ENCODE measurements around the gene BRICD5. TPM values are rescaled to one million over a fixed set of nuclear protein-coding genes. Genes with fewer than 3 reads are reported as not detected.

Gene BRICD5
- polyA plus RNA-seq, 4 donors = 3.5 to 11.6 (median 8.2) TPM

DNA sequence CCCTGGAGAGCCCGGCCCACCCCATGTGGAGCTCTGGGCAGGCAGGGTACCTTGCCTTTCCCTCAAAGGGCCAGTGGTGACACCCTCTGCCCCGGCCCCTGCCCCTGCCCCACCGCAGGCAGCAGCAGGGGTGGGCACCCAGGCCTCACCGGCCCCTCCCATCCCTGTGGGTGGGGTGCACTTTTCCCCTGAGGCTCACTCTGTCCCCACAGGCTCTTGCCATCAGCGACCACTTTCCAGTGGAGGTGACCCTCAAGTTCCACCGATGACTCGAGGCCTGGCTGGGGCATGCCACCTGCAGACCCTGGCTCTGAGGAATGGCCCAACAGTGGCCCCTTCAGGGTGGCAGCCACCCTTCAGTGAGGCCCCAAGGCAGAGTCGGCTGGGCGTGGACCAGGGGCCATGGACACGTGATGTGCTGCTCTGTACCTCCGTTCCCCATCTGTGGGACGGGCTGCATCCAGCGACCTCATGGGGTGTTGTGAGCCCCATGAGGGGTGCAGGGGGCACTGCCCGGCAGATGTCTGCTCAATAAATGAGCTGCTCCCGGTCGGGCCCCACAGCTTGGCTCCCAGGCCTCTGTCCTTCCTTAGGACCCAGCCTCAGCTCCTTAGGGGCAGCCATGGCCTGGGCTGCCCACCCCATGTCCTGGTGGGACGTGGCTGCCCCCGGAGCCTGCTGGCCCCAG, 27.6 kb upstream of the BRICD5 start:
- no peak for DNase-seq (ENCODE audit: low read depth in 4 of 4, low spot score in 2 of 4)

GRCh38 chr16:2237493-2238149, 27.0 kb upstream of the BRICD5 start:
- DNase-seq (ENCODE audit: low read depth in 4 of 4, low spot score in 2 of 4) = no peak

DNA sequence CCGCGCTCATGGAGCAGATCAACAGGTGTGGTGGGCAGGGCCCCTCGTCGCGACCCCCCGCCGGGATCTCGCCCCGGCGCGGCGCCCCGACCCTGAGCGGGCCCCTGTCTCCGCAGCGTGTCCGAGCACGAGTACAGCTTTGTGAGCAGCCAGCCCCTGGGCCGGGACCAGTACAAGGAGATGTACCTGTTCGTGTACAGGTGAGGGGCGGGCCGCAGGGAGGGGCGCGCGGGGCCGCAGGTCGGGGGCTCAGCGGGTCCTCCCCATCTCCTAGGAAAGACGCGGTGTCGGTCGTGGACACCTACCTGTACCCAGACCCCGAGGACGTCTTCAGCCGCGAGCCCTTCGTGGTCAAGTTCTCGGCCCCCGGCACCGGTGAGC, 26.4 kb upstream of the BRICD5 start:
- no peak for DNase-seq (ENCODE audit: low read depth in 4 of 4, low spot score in 2 of 4)

DNA sequence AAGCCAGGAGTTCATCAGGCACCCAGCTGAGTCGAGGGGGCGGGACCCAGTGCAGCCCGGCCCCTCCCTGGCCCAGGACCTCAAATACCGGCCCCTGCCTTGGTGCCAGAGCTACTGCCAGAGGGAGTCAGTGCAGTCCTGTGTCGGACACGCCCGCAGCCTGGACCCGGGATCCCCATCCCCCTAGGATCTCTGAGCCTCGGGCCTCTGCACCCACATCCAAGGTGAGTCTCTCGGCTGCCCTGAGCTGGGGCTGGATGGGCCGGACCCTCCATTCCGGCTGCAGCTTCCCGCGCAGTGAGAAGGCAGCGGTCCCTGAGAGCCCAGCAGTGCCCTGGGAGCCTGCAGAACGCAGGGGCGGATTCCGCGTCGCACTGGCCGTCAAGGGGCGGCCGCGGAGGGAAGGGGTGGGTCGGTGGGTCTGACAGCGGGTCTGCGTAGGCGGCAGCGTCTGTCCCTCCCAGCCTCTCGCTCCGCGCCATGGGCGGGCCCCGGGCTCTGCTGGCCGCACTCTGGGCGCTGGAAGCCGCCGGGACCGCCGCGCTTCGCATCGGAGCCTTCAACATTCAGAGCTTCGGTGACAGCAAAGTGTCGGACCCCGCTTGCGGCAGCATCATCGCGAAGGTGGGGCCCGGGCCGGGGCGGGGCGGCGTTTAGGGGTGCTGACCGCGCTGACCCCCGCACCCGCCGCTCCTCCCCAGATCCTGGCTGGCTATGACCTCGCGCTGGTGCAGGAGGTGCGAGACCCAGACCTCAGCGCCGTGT, 25.9 kb upstream of the BRICD5 start, which contains the start of gene DNASE1L2:
Gene DNASE1L2, plus strand, starts transcription at position 108 of the 765 bp plus-strand sequence. Its CDS starts 373 bp downstream, at position 481.
- DNase-seq (ENCODE audit: low read depth in 4 of 4, low spot score in 2 of 4) = no peak

GRCh38 chr16:2235695-2236336, 25.2 kb upstream of the BRICD5 start:
- no peak for DNase-seq (ENCODE audit: low read depth in 4 of 4, low spot score in 2 of 4)

DNA sequence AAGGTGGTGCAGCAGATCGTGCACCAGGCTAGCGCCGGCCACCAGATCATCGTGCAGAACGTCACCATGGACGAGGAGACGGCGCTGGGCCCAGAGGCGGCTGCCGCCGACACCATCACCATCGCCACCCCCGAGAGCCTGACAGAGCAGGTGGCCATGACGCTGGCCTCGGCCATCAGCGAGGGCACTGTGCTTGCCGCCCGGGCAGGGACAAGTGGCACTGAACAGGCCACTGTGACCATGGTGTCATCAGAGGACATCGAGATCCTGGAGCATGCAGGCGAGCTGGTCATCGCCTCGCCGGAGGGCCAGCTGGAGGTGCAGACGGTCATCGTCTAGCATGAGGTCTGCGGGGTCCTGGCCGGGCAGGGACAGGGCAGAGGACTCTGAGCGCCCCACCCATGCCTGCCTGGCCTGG, 24.6 kb upstream of the BRICD5 start:
- DNase-seq (ENCODE audit: low read depth in 4 of 4, low spot score in 2 of 4) = no peak

DNA sequence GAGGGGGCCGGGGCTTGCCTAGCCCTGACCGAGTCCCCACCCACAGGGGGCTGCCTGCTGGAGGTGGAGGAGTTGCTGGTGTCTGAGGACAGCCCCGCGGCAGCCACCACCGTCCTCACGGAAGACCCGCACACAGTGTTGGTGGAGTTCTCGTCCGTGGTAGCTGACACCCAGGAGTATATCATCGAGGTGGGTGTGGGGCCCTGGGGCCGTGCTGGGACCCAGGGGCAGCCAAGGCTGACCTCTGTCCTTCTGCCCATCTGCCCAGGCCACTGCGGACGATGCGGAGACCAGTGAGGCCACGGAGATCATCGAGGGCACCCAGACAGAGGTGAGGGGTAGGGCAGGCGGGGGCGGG, 24.1 kb upstream of the BRICD5 start:
- no peak for DNase-seq (ENCODE audit: low read depth in 4 of 4, low spot score in 2 of 4)

DNA sequence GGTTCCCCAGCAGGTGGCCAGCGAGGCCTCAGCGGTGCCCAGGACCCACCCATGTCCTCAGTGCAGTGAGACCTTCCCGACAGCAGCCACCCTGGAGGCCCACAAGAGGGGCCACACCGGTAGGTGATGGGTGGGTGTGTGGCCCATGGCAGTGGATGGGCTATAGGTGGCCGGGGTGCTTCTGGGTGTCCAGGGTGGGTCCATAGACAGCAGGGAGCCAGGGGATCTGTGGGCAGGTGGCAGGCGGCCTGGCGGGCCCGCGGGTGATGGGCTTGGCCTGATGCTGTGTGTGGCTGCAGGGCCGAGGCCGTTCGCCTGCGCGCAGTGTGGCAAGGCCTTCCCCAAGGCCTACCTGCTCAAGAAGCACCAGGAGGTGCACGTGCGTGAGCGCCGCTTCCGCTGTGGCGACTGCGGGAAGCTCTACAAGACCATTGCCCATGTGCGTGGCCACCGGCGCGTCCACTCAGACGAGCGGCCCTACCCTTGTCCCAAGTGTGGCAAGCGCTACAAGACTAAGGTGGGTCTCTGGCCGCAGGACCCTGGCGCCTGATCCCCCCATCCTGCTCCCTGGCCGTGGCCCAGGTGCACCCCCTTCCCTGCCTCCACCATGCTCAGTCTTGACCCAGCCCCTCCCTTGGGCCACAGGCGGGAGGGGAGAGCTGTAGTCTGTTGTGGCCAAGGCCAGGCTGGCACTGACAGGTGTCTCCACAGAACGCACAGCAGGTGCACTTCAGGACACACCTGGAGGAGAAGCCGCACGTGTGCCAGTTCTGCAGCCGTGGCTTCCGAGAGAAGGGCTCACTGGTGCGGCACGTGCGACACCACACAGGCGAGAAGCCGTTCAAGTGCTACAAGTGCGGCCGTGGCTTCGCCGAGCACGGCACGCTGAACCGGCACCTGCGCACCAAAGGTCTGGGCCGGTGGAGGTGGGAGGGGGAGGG, 23.5 kb upstream of the BRICD5 start:
- no peak for DNase-seq (ENCODE audit: low read depth in 4 of 4, low spot score in 2 of 4)

GRCh38 chr16:2233046-2233775, 22.5 kb upstream of the BRICD5 start:
- no peak for DNase-seq (ENCODE audit: low read depth in 4 of 4, low spot score in 2 of 4)

DNA sequence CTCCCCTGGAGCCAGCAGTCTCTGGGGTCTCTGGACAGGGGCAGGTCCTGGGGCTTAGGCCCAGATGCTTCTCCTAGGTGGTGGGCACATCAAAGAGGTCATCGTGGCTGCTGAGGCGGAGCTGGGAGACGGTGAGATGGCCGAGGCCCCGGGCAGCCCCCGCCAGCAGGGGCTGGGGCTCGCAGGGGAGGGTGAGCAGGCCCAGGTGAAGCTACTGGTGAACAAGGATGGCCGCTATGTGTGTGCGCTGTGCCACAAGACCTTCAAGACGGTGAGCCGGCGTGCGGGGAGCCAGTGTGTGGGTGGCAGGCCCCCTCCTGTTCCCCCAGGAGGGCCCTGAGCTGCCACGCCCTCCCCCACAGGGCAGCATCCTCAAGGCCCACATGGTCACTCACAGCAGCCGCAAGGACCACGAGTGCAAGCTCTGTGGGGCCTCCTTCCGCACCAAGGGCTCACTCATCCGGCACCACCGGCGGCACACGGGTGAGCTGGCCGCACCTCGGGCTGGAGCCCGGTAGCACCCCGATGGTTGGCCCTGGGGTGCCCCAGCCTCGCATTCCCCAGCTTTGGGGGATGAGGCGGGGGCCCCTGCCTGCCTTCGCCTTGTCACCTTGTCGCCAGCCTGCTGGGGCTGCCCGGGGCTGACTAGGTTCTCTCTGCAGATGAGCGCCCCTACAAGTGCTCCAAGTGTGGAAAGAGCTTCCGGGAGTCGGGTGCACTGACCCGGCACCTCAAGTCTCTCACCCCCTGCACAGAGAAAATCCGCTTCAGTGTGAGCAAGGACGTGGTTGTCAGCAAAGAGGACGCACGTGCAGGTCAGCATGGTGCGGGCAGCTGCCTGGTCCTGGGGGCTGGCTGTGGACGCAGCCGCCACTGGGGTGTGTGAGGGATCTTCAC, 21.7 kb upstream of the BRICD5 start:
- no peak for DNase-seq (ENCODE audit: low read depth in 4 of 4, low spot score in 2 of 4)

- DNase-seq (ENCODE audit: low read depth in 4 of 4, low spot score in 2 of 4) = no peak
These were observed 20.6 kb upstream of the BRICD5 start for GRCh38 chr16:2231016-2231931.

GRCh38 chr16:2230376-2230775, 19.7 kb upstream of the BRICD5 start:
- DNase-seq (ENCODE audit: low read depth in 4 of 4, low spot score in 2 of 4) = no peak

- no peak for DNase-seq (ENCODE audit: low read depth in 4 of 4, low spot score in 2 of 4)
These were observed 19.1 kb upstream of the BRICD5 start for GRCh38 chr16:2229632-2230250.

DNA sequence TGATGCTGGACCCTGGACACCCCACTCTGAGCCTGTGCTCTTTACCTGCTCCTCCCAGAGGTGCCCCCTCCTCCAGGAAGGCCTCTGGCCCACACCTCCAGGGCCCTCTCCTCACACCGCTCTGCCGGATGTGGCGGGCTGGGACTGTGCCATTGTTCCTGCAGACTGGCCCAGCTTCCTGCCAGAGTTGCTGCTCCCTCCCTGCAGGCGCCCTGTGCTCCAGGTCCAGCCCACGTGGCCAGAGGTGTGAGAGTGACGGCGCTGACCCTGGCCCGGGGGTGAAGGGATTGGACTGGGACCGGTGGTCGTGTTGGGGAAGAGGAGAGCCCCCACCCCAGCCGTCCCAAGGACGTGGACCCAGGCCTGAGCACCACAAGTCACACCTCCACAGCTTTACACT, 18.4 kb upstream of the BRICD5 start:
- DNase-seq (ENCODE audit: low read depth in 4 of 4, low spot score in 2 of 4) = no peak

- no peak for DNase-seq (ENCODE audit: low read depth in 4 of 4, low spot score in 2 of 4)
These were observed 17.6 kb upstream of the BRICD5 start for GRCh38 chr16:2228161-2228824.

- no peak for DNase-seq (ENCODE audit: low read depth in 4 of 4, low spot score in 2 of 4)
These were observed 16.3 kb upstream of the BRICD5 start for GRCh38 chr16:2226918-2227317.

All from left renal cortex interstitium (tissue), 4 donors.